ENCODE data around the gene GCH1.
"Not testable (repeated sequence)": the region's sequence is repeated elsewhere in the genome, so short reads cannot be mapped to it uniquely, and the experiment has no call there.

Gene GCH1

DNA sequence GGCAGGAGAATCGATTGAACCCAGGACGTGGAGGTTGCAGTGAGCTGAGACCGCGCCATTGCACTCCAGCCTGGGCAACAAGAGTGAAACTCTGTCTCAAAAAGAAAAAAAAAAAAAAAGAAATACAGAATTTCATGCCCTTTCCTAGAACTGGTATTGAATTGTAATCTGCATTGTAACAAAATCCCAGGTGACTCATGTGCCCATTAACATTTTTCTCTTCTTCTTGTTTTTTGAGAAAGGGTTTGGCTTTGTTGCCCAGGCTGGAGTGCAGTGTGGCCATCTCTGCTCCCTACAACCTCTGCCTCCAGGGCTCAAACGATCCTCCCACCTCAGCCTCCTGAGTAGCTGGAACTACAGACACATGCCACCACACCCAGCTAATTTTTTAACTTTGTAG, 23.9 kb upstream of the GCH1 start:
- not testable (repeated sequence) for H3K9me3 Mint-ChIP-seq; H3K27ac Mint-ChIP-seq; H3K36me3 Mint-ChIP-seq; DNase-seq; ATAC-seq (replicated peaks); H3K4me3 Mint-ChIP-seq; H3K4me1 Mint-ChIP-seq; H3K27me3 Mint-ChIP-seq

DNA sequence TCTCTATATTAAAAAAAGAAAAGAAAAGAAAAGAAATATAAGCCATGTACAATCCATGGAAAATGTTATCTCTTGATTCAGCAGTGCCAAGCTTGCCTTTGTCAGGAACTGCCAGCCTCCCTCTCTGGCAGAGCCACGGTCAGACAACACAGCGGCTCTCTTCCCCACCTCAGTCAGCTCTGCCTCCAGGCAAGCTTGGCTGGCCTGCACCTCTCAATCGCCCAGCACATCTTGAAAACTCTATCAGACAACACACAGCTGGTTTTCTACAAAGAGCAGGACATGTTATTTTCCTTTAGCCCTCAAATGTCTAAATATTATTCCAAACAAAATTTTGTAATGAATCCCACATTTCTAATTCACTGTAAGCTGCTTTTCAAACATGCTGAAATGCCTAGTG, 20.0 kb upstream of the GCH1 start:
- ATAC-seq (replicated peaks) (no peak), DNase-seq (no peak)
- peaks cover 3 to 4% of the 10 kb centered on the region in 2 donors for H3K27me3 Mint-ChIP-seq
- H3K4me1 Mint-ChIP-seq: no peaks in the 10 kb centered on the region
- H3K9me3 Mint-ChIP-seq: no peaks in the 10 kb centered on the region
- H3K4me3 Mint-ChIP-seq: no peak overlapping the region
- H3K27ac Mint-ChIP-seq: no peak overlapping the region
- H3K36me3 Mint-ChIP-seq: peaks cover 0 to 2% of the 10 kb centered on the region in 2 donors

- ATAC-seq (replicated peaks): no peak
- Mint-ChIP-seq H3K4me3 (no peak overlapping the region), H3K4me1 (no peaks in the 10 kb centered on the region), H3K27me3 (peaks cover 0 to 5% of the 10 kb centered on the region in 2 donors), H3K36me3 (no peaks in the 10 kb centered on the region), H3K27ac (no peak overlapping the region), H3K9me3 (no peaks in the 10 kb centered on the region)
- no peak for DNase-seq
Measured at GRCh38 chr14:54920052-54920451, 17.4 kb upstream of the GCH1 start.

DNA sequence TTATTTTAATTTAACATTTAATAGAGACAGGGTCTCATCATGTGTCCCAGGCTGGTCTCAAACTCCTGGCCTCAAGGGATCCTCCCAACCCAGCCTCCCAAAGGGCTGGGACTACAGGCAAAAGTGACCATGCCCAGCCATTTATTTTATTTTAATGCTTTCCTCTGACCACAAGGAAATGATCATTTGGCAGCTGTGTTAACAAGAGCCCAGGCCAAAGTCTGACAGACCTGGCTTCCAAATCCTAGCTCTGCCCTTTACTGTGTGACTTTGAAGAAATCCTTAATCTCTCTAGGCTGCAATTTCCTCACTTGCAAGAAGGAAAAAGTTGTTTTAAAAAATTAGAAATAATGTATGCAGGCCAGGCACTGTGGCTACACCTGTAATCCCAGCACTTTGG, 16.7 kb upstream of the GCH1 start:
- no peak for ATAC-seq (replicated peaks)
- Mint-ChIP-seq H3K4me1 (no peaks in the 10 kb centered on the region), H3K27ac (no peak overlapping the region), H3K4me3 (no peak overlapping the region), H3K27me3 (peaks cover 0 to 6% of the 10 kb centered on the region in 2 donors), H3K9me3 (no peaks in the 10 kb centered on the region), H3K36me3 (no peaks in the 10 kb centered on the region)
- DNase-seq: no peak

- peaks cover 0 to 6% of the 10 kb centered on the region in 2 donors for H3K27me3 Mint-ChIP-seq
- no peaks in the 10 kb centered on the region for H3K4me1 Mint-ChIP-seq
- DNase-seq (no peak), ATAC-seq (replicated peaks) (no peak)
- H3K27ac Mint-ChIP-seq: no peak overlapping the region
- no peak overlapping the region for H3K4me3 Mint-ChIP-seq
- H3K9me3 Mint-ChIP-seq: no peaks in the 10 kb centered on the region
- H3K36me3 Mint-ChIP-seq: no peaks in the 10 kb centered on the region
Measured at GRCh38 chr14:54918427-54918826, 15.8 kb upstream of the GCH1 start.

GRCh38 chr14:54916101-54916500, 13.5 kb upstream of the GCH1 start:
- ATAC-seq (replicated peaks) (no peak), DNase-seq (no peak)
- H3K4me3 Mint-ChIP-seq: no peak overlapping the region
- H3K9me3 Mint-ChIP-seq: no peaks in the 10 kb centered on the region
- peaks cover 0 to 6% of the 10 kb centered on the region in 2 donors for H3K27me3 Mint-ChIP-seq
- no peaks in the 10 kb centered on the region for H3K36me3 Mint-ChIP-seq
- H3K27ac Mint-ChIP-seq: peak overlapping the region; percentile 37
- no peaks in the 10 kb centered on the region for H3K4me1 Mint-ChIP-seq

- Mint-ChIP-seq H3K9me3 (no peaks in the 10 kb centered on the region), H3K36me3 (no peaks in the 10 kb centered on the region), H3K4me1 (peaks cover 0 to 7% of the 10 kb centered on the region in 2 donors), H3K4me3 (no peak overlapping the region), H3K27me3 (no peaks in the 10 kb centered on the region), H3K27ac (no peak overlapping the region)
- no peak for ATAC-seq (replicated peaks)
- no peak for DNase-seq
Measured at GRCh38 chr14:54909817-54910558, 7.4 kb upstream of the GCH1 start.

- H3K27ac Mint-ChIP-seq; H3K9me3 Mint-ChIP-seq; ATAC-seq (replicated peaks); H3K27me3 Mint-ChIP-seq; H3K4me3 Mint-ChIP-seq; DNase-seq; H3K36me3 Mint-ChIP-seq; H3K4me1 Mint-ChIP-seq: not testable (repeated sequence)
Measured at GRCh38 chr14:54908973-54909372, 6.3 kb upstream of the GCH1 start.

DNA sequence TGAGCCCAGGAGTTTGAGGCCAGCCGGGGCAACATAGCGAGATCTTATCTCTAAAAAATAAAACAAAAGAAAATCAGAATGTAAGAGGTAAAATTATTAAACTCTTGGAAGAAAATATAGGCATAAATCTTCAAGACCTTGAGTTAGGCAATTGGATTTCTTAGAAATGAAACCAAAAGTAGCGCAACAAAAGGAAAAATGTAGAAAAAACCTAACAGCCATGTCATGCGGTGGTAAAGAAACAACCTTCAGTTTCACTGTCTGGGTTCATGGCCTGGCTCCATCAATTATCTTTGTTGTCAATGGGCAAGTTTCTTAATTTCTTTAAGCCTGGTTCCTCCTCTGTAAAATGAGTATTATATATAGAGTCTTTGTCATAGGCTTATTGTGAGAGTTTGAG, 5.6 kb upstream of the GCH1 start:
- Mint-ChIP-seq H3K27me3 (no peaks in the 10 kb centered on the region), H3K4me1 (peaks cover 0 to 7% of the 10 kb centered on the region in 2 donors), H3K4me3 (no peak overlapping the region), H3K9me3 (no peaks in the 10 kb centered on the region), H3K36me3 (no peaks in the 10 kb centered on the region), H3K27ac (no peak overlapping the region)
- peak in 1 of 2 donors; percentile 45 for ATAC-seq (replicated peaks)
- DNase-seq: no peak

- DNase-seq: no peak
- no peak for ATAC-seq (replicated peaks)
- peaks cover 0 to 7% of the 10 kb centered on the region in 2 donors for H3K4me1 Mint-ChIP-seq
- no peaks in the 10 kb centered on the region for H3K9me3 Mint-ChIP-seq
- H3K4me3 Mint-ChIP-seq: no peak overlapping the region
- no peaks in the 10 kb centered on the region for H3K27me3 Mint-ChIP-seq
- H3K36me3 Mint-ChIP-seq: no peaks in the 10 kb centered on the region
- H3K27ac Mint-ChIP-seq: no peak overlapping the region
Measured at GRCh38 chr14:54906075-54906474, 3.4 kb upstream of the GCH1 start.

- Mint-ChIP-seq H3K27me3 (no peaks in the 10 kb centered on the region), H3K4me1 (peaks cover 4 to 9% of the 10 kb centered on the region in 2 donors), H3K36me3 (peaks cover 0 to 4% of the 10 kb centered on the region in 2 donors), H3K4me3 (peak overlapping the region; percentile 88 to 93), H3K27ac (peak overlapping the region; percentile 71), H3K9me3 (no peaks in the 10 kb centered on the region)
- ATAC-seq (replicated peaks) (peak; percentile 75 to 76), DNase-seq (peak; percentile 67)
Measured at GRCh38 chr14:54902143-54902520, 494 bp downstream of the GCH1 start.

- peaks cover 0 to 4% of the 10 kb centered on the region in 2 donors for H3K36me3 Mint-ChIP-seq
- peak overlapping the region; percentile 71 for H3K27ac Mint-ChIP-seq
- peaks cover 4 to 9% of the 10 kb centered on the region in 2 donors for H3K4me1 Mint-ChIP-seq
- no peaks in the 10 kb centered on the region for H3K9me3 Mint-ChIP-seq
- ATAC-seq (replicated peaks): no peak
- H3K4me3 Mint-ChIP-seq: peak overlapping the region; percentile 88 to 93
- H3K27me3 Mint-ChIP-seq: no peaks in the 10 kb centered on the region
- DNase-seq: no peak
Measured at GRCh38 chr14:54901380-54902142, 1.1 kb downstream of the GCH1 start.

DNA sequence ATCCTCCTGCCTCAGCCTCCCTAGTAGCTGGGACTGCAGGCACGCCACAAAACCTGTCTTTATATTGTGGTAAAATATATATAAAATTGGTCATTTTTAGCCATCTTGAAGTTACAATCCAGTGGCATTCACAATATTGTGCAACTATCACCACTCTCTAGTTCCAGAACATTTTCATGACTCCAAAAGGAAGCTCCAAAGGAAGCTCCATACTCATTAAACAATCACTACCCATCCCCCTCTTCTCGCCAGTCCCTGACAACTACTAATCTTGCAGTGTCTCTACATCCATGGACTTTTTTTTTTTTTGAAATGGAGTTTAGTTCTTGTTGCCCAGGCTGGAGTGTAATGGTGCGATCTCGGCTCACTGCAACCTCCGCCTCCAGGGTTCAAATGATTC, 3.1 kb downstream of the GCH1 start:
- Mint-ChIP-seq H3K27ac (no peak overlapping the region), H3K27me3 (no peaks in the 10 kb centered on the region), H3K4me3 (no peak overlapping the region), H3K9me3 (no peaks in the 10 kb centered on the region), H3K36me3 (peaks cover 0 to 4% of the 10 kb centered on the region in 2 donors), H3K4me1 (peaks cover 6 to 9% of the 10 kb centered on the region in 2 donors)
- ATAC-seq (replicated peaks): no peak
- no peak for DNase-seq

DNA sequence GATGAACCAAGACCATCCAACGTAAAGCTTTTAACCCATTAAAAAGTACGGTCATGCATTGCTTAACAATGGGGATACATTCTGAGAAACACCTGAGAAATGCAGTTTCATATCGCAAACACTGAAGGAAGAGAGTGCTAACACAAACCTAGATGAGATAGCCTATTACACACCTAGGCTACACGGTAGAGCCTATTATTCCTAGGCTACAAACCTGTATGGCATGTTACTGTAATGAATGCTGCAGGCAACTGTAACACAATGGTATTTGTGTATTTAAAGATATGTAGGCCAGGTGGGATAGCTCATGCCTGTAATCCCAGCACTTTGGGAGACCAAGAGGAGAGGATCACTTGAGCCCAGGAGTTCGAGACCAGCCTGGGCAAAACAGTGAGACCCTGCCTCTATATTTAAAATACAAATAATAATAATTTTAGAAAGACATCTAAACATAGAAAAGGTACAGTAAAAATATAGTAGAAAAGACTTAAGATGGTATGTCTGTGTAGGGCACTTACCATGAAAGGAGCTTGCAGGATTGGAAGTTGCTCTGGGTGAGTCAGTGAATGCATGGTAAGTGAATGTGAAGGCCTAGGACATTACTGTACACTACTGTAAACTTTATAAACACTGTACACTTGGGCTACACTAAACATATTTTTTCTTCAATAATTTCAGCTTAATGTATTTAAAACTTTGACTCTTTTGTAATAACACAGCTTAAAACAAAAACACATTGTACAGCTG, 4.6 kb downstream of the GCH1 start:
- H3K36me3 Mint-ChIP-seq; ATAC-seq (replicated peaks); H3K4me3 Mint-ChIP-seq; H3K27ac Mint-ChIP-seq; H3K27me3 Mint-ChIP-seq; H3K9me3 Mint-ChIP-seq; DNase-seq: not testable (repeated sequence)
- H3K4me1 Mint-ChIP-seq: peaks cover 7 to 14% of the 10 kb centered on the region in 2 donors

Measured in stimulated activated naive B cell treated with anti-CD40 and anti-IgM and Interleukin-4, amounts not matched to agents 10 μg/mL and 1 μg/mL and 100 μg/mL, for 72 hours (primary cell).